GM18511 (cell line): ENCODE data around the gene CSNK1E.

Experiments
- ATAC-seq: cut with Tn5 transposase; IDR thresholded peaks from one replicate; pipeline ENCODE4 v1.9.1; 2021; ENCODE audit warnings: mild to moderate bottlenecking, moderate library complexity; ENCODE audit not compliant: unreplicated experiment

Gene CSNK1E

DNA sequence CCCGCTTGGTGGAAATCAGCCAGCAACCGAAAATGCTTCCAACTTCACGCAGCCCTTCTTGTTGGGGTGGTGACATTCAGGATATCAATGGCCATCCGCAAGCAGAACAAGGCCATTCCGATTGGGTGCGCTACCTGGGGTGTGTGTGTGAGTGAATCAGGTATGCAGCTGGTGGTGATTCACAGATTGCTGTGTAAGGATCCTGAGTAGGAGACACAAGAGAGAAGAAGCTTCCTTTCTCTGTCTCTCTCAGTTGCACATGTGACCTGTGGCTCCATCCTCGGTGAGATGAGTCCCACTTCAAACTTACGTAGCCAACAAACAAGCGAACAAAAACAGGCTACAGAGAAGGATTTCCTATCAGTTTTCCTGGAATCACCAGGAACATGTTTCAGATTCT, 34.8 kb downstream of the CSNK1E start:
- ATAC-seq: no peak

DNA sequence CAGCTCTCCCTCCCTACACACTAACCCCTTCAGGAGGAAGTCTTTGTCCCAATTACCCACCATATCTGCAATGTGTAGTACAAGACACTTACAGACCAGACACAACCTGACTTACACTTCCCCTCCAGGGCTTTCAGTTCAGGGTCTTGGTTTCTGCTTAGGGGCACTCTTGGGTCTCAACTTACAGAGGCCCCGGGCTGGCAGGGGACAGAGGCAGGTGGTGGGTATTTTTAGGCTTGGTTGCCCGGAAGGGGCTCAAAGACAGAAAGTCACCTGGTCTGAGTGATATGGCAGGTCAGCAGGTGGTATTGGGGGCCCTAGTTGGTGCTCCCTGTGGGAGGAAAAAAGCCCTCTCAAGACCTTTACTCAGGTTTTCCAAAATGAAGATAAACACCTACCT, 41.1 kb downstream of the CSNK1E start:
- no peak for ATAC-seq

DNA sequence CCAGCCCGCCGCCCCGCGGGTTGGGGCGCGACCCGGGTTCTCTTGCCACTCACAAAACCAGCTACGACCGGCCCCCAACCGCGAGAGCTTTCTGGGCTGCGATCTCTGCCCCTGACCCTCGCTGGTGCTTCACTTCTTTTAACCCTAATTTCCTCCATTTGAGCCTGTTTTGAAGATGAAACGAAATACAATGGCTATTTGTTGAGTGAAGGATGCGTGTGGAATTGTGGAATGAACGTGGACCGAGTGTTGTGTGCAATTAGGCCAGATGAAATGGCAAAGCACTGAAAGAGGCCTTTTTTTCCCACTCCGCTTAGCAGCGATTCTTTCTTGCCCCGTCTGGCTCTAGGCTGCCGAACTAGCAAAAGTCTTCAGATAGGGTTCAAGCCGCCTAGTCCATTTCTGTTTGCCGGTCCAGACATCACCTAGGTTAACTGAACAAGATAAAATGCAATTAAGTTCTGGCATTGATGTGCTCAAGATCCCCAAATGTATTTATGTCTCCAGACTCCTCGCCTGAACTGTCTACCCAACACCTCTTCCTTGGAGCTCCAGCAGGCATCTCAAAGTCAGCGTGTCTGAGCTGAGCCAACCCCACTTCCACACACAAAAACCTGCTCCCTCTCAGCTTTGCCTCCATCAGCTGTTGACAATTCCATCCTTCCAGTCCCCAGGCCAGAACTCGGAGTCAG, 44.0 kb downstream of the CSNK1E start:
- no peak for ATAC-seq

DNA sequence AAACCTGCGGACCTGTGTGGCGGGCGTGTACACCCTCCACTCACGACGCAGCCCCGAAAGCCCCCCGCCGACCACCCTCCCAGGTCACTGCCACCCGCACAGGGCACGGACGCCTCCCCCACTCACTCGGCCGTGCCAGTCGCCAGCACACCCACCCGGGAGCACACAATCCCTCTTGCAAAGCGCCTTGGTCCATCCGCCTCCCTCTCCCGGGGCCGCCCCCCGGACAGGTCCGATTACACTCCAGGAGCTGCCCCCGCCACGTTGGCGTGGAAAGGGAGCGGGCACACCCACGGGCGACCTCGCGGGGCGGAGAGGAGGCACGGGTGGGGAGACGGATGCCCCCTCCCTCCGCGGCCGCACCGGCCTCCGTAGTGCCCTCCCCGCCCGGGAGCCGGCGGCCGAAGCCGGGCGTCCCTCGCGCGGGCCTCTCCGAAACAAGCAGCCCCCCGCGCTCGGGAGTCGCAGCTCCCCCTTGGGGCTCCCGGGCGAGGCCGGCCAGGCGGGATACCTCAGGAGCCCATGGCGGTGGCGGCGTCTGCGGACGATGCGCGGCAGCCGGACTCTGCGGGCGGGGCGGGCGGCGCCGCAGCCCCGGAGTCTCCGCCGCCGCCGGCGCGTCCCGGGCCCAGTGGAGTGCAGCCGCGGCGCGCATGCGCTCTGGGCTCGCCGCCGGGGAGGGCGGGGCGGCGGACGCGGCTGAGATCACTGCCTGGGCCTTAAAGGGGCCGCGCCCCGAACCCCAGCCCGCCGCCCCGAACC, 44.7 kb downstream of the CSNK1E start, which contains the start of gene TMEM184B:
TSS of gene TMEM184B (minus strand) at position 638 of the 762 bp plus-strand sequence. CDS start 25,049 bp downstream, outside the sequence.
- no peak for ATAC-seq

DNA sequence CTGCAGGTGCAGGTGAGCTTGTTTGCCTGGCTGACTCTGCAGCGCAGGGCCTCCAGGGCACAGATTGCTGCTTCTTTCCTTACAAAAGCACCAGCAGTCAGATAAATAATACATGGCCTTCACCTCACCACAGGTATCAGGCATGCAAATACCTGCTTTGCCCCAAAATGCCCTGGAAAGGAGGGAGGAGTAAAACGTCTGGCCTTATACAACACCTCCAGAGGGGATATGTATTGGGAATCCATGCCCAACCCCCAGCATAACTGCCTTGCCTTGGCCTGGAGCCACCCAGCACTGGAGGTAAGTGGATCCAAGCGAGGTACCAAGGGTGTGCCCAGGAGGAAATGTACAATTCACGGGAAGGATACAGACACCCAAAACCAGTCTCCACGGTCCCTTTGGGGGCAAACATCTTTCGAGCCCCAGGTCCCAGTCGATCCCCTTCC, 45.3 kb downstream of the CSNK1E start:
- no peak for ATAC-seq

DNA sequence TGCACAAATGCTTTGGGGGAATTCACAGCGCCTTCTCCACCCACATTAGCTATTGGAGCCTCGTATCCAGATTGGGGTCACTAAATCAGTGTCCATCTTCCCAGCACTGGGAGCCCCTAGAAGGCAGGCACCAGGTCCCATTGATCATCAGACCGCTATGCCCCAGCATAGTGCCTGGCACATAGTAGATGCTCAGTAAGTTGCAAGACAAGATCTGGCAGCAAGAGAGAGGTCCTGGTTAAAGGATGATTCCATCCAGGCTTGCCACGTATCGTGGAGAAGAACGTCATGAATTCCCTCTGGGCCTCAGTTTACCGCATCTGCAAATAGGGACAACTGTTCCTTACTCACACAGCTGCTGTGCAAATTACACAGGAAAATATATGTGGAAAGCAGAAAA, 46.1 kb downstream of the CSNK1E start:
- no peak for ATAC-seq

DNA sequence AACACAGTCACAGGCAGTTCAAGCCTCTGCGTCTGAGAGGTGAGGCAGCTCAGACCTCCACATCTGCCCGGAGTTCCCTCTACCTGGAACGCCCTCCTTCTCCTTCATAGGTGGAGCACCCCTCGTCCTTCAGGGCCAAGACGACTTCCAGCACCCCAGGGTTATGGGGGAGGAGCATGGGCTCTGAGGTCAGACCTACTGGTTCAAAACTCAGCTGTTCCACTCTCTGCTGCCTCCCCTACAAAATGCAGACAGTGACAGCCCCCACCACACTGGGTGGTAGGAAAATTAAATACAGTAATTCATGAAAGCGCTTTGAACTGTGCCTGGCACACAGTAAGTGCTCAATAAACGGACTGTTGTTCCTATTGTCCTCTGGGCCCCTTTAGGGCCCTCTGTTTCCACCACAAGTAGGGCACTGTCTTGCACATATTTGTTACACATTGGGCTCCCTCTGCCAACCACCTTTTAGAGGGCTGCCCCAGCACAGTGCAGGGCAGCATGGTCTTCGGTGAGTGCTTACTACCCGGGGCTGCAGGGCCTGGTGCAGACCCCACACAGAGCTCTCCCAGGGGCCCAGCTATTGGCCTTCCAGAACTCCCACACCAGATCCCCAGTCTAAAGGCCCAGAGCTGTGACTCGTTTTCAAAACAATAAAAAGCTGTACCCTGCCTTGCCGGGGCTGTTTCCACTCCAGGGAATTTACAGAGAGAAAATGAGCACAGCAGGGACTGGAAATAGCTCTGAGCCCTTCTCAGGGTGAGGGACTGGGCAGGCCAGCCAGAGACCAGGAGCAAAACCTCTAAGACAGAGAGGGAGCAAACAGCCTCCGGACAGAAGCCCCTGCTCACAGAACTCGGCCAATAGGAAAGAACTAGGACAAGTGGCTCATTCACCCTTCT, 46.9 kb downstream of the CSNK1E start:
- no peak for ATAC-seq

DNA sequence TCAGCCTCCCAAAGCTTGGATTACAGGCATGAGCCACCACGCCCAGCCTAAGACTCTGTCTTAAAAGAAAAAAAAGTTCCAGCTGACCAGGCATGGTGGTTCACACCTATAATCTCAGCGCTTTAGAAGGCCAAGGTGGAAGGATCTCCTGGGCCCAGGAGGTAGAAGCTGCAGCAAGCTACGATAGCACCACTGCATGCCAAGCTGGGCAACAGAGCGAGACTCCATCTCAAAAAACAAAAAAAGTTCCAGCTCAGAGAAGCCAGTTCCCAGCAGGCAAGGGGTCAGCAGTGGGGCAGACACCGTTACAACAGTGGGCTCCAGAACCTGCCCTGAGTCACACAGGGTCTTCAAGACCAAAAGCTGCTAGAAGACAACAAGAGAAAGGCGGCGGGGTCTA, 47.8 kb downstream of the CSNK1E start:
- ATAC-seq: no peak

DNA sequence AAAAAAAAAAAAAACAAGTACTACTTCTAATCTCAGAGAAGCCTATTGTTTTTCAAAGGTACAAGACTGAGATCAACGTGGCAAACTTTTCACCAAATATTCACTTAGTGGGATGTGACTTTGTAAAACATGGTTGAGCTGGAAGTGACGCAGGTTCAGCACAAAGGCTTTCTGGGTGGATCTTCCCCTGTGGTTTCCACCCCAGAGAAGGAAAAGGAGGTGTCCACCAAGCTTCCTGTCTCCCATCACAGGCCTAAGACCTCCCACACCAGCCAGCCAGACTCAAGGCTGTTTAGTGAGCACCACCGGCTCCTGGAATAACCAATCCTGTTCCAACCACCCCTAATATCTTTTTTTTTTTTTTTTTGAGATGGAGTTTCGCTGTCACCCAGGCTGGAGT, 50.1 kb downstream of the CSNK1E start:
- ATAC-seq: no peak

DNA sequence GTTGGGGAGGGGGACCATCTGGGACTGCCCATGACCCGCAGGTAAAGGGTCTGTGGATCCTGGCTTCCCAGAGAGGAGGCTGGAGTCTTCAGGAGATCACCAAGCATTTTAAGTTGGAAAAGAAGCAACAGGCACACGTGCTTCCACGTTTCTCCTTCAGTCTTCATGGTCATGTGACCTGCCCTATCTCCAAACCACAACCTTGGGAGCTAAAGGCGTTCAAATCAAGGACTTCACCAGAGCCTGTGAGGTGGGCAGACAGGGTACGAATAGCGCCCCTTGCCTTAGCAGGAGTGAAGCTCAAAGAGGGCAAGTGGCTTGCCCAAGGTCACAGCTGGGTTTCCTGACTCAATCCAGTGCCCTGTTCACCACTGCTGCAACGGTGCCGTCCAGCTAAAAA, 51.1 kb downstream of the CSNK1E start:
- ATAC-seq: no peak

DNA sequence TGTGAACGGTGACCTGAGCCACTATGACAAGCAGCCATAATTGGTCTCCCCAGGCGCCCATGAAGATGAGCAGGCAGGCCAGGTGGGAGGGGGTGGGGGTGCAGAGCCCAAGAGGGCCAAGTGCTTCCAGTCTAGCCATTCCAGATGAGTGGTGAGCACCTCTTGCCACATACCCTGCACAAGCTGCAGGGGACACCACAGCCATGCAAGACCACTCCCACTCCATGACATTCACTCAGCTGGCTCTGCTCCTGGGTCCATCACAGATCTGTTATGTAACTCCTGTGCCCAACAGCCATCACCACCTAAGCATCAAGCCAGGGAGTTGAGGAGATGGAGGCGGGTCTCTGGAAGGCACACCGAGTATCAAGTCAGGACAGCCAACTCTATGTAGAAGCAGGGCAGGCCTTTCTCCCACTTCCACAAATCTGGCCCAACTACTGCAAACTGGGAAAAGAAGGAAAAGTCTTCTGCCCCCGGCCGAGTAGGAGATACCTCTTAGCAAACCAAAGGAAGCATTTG, 52.9 kb downstream of the CSNK1E start:
- no peak for ATAC-seq

DNA sequence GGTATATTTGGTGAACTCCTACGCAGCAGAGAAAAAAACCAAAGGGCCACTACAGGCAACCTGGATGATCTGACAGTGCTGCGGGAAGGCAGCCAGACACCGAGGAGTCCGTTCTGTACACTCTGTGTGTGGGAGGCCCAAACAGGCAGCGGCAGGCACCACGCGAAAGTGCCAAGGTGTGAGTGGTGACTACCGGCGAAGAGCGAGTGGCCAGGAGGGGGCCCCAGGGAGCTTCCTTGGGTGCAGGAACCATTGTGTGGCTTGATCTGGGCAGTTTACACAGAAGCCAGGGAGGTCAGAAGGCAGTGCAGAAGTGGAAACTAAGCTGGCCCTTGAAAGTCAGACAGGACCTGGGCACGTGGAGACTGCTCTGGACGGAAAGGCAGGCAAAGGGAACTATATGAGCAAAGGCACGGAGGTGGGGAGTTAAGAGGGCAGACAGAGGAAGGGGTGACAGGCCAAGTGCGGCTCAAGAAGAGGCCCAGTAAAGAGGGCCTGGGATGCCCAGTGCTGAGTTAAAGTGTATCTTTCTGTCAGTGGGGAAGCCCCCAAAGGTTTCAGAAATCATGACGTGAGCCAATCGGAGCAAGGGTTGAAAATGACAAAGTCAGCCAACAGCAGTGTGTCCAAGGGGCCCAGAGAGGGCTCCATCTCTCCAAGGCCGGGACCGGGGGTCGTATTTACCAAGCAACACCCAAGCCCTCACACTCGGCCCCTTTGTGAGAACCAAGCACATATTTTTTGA, 55.0 kb downstream of the CSNK1E start:
- no peak for ATAC-seq

DNA sequence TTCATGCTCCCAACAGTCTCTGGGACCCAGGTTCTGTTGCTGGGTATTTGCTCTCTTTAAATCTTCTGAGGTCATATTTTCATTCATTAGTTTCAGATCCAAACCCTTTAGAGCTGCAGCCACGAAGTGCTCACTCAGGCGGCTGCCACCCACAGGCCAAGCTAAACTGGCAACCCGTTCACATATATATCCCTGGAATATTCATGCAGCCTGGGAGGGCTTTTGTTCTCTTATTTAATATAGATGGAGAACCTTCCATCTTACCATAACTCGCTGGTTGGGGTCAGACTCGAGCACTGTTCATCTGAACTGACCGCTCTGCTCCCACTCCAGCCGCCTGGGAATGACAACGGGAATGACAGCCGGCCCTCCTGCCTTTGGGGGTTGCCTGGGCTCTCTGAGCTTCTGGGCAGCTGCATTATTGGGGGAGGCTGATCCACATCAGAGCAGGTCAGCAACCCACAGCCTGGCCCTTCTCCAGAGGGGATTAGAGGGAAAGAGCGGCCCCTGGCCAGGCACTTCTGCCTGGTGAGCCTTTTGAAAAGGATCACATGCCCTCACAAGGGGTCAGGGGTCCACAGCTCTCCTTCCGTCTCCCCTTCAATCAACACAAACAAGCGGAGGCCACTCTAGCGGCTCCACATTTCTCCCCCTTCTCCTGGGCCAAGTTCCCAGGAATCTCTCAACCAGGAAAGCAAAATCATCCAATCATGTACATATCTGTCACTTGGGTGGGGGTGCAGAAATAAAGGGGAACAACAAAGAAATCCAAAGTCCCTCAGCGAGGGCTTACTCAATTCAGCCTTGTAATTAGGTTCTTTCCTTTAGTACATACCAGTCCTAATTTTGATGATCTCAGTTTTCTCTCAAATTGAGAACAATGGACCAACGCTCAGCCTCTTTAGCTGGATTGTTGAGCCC, 56.2 kb downstream of the CSNK1E start:
- no peak for ATAC-seq

DNA sequence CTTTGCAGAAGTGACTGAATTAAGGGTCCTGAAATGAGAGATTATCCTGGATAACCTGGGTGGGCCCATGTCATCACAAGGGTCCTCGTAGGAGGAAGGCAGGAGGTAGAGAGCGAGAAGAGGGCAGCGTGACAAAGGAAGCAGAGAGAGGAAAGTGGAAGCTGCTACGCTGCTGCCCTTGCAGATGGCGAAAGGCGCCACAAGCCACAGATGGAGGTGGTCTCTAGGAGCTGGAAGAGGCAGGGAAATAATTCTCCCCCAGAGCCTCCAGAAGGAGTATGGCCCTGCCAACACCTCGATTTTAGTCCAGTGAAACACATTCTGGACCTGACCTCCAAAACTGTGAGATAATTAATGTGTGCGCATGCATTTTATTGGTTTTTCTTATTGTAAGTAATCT, 57.9 kb downstream of the CSNK1E start:
- ATAC-seq: no peak

DNA sequence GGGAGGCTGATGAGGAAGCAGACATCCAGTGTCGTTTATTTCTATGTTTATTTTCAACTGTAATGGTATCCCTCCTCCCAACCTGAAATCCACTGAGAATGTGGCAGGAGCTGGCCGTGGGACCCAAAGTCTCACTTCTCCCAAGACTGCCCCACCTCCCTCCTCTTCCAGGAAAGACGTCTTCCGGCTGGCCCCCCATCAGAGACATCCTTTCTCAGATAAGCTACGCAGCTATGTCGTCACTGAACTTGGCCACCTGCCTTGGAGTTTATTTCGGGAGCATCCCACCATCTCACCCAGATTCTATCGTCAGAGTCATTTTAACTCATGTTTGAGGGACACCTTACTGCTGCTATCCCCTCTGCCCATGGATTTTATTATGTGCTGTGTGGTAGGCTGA, 58.3 kb downstream of the CSNK1E start:
- ATAC-seq: no peak

DNA sequence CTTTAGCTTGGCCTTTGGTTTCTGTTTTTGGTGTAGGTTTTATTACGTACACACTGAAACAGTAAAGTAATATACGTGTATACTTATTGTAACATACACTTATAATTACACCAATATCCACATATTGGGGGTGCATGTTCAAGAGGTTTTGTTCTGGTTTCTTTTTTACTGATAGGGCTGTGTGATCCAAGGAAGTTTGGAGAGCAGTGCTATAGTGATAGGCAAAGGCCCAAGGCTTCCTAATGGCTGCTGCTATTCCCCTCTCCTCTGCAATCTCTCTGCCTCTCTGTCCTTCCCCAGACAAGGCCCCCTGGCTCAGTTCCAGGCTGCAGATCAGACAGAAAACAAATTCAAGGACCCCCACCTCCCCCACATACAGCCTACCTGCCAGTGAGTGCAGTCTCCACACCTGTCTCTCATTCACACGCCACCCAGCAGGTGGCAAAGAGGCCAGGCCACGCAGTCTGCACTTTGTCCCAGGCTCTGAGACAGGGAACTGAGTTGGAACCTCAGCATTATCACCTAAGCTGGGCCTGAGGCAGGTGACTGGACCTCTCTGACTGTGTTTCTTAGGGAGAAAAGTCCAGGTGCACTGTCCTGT, 59.5 kb downstream of the CSNK1E start:
- no peak for ATAC-seq

DNA sequence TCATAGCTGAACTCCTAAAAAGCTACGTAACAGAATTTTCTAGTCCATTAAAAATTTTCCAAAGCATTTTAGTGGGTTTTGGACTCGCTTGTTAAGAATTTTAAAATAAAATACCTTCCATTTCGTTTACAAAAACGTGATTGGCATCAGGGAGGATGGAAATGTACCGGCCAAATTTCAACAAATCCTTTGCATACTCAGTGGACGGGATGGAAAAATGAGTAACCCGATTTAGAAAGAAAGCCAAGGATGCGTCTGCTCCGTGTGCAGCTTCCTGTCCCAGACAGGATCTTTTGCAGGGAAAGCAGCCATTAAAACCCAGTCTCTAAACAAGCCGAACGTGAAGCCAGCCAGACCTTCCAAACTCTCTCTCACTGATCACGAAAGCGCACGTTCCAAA, 60.1 kb downstream of the CSNK1E start:
- ATAC-seq: no peak

DNA sequence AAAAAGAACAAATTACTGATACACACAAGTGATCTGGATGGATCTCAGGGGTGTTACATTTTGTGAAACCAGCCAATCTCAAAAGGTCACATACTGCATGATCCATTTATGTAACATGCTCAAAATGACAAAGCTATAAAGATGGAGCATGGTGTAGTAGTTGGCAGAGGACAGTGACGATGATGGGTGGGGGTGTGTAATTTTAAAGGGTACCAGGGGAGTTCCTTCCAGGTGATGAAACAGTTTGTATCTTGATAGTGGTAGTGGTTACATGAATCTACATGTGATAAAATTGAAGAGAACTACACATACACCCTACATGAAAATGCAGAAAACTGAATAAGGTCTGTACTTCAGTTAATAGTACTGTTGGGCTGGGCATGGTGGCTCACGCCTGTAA, 61.5 kb downstream of the CSNK1E start:
- ATAC-seq: no peak

DNA sequence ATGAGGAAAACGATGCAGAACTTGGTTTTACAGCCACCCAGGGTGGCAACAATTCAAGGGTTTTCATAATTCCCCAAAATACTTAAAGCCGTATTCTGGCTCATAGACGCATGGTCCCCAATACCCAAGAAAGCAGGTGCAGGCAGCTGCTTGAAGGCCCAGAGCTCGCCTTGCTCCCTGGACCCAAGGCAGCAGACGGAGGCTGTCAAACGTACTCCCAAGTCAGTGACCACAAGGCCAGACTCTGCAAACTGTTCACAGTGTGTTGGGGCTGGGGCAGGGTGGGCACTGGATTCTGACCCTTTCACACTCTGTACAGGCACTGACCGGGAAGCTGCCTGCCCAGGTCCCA, 65.9 kb downstream of the CSNK1E start:
- no peak for ATAC-seq
